ENCODE results near the gene ZFYVE9. TPM values are rescaled to one million over a fixed set of nuclear protein-coding genes. Genes with fewer than 3 reads are reported as not detected.

Gene ZFYVE9
- total RNA-seq, 1 experiment from 2014 or later: 18.0 TPM

GRCh38 chr1:52191395-52191965 is 49.6 kb downstream of the ZFYVE9 start:
- BruUV-seq (replicated peaks): no TSS peak
- H3K4me3 ChIP-seq (ENCODE audit: low read depth in 2 of 2, low read length in 2 of 2): no peak overlapping the region
- in situ Hi-C loops (cut with HindIII; ENCODE audit: low pct_unique_long_range_greater_than_20kb, low sequenced_read_pairs): no loop called here
- DNase-seq (ENCODE audit: low read depth, low spot score) (no peak), ATAC-seq (no peak)
- H3K27ac ChIP-seq (ENCODE audit: low read length): no peak overlapping the region
- H3K9me3 ChIP-seq (ENCODE audit: control insufficient read depth, insufficient read depth, low read depth, low read length): no peaks in the 10 kb centered on the region
- peaks cover 13% of the 10 kb centered on the region for H3K4me1 ChIP-seq (ENCODE audit: control insufficient read depth, insufficient read depth, low read length)
- TF ChIP-seq SIN3A (IDR thresholded peaks at IDR 0.05; ENCODE audit: borderline replicate concordance, insufficient read depth, low read depth, low read length): no peak
- TF ChIP-seq CTCF (IDR thresholded peaks at IDR 0.05): no peak
- no peak for TF ChIP-seq TCF7L2 (IDR thresholded peaks at IDR 0.05; ENCODE audit: low read depth, low read length)
- TF ChIP-seq REST (IDR thresholded peaks at IDR 0.05; ENCODE audit: insufficient read depth in 1 of 2, low read depth in 2 of 2, low read length in 1 of 2): no peak
- no peak for TF ChIP-seq POLR2AphosphoS5 (IDR thresholded peaks at IDR 0.05; ENCODE audit: low read depth, low read length)
- POLR2A ChIA-PET: interaction anchor here (0.7 kb wide), 1 partner anchor 8 kb away, joined by 3 read pairs; no protein-coding TSS in a partner anchor
- no peaks in the 10 kb centered on the region for H3K36me3 ChIP-seq (ENCODE audit: control insufficient read depth, insufficient read depth, low read length)
- CTCF ChIA-PET: interaction anchor here (0.7 kb wide), 1 partner anchor 88 kb away, joined by 6 read pairs; no protein-coding TSS in a partner anchor
- intact Hi-C loops (cut with micrococcal nuclease; ENCODE audit: unreplicated experiment): no loop called here
- no peaks in the 10 kb centered on the region for H3K27me3 ChIP-seq (ENCODE audit: control insufficient read depth, insufficient read depth, low read length)

- Histone ChIP-seq H3K27ac (ENCODE audit: low read length) (no peak overlapping the region), H3K27me3 (ENCODE audit: control insufficient read depth, insufficient read depth, low read length) (no peaks in the 10 kb centered on the region), H3K4me1 (ENCODE audit: control insufficient read depth, insufficient read depth, low read length) (peaks cover 13% of the 10 kb centered on the region), H3K36me3 (ENCODE audit: control insufficient read depth, insufficient read depth, low read length) (no peaks in the 10 kb centered on the region), H3K9me3 (ENCODE audit: control insufficient read depth, insufficient read depth, low read depth, low read length) (no peaks in the 10 kb centered on the region), H3K4me3 (ENCODE audit: low read depth in 2 of 2, low read length in 2 of 2) (no peak overlapping the region)
- POLR2A ChIA-PET: no interaction called here
- in situ Hi-C loops (cut with HindIII; ENCODE audit: low pct_unique_long_range_greater_than_20kb, low sequenced_read_pairs): no loop called here
- no peak for DNase-seq (ENCODE audit: low read depth, low spot score)
- ATAC-seq: no peak
- no TSS peak for BruUV-seq (replicated peaks)
- intact Hi-C loops (cut with micrococcal nuclease; ENCODE audit: unreplicated experiment): no loop called here
- CTCF ChIA-PET: interaction anchor here (0.7 kb wide), 1 partner anchor 87 kb away, joined by 6 read pairs; no protein-coding TSS in a partner anchor
- TF ChIP-seq TCF7L2 (IDR thresholded peaks at IDR 0.05; ENCODE audit: low read depth, low read length) (no peak), POLR2AphosphoS5 (IDR thresholded peaks at IDR 0.05; ENCODE audit: low read depth, low read length) (no peak), REST (IDR thresholded peaks at IDR 0.05; ENCODE audit: insufficient read depth in 1 of 2, low read depth in 2 of 2, low read length in 1 of 2) (no peak), SIN3A (IDR thresholded peaks at IDR 0.05; ENCODE audit: borderline replicate concordance, insufficient read depth, low read depth, low read length) (no peak)
These were observed 50.1 kb downstream of the ZFYVE9 start for GRCh38 chr1:52192024-52192423.
